ENCODE measurements around the gene LRP1B.

LRP1B gene

DNA sequence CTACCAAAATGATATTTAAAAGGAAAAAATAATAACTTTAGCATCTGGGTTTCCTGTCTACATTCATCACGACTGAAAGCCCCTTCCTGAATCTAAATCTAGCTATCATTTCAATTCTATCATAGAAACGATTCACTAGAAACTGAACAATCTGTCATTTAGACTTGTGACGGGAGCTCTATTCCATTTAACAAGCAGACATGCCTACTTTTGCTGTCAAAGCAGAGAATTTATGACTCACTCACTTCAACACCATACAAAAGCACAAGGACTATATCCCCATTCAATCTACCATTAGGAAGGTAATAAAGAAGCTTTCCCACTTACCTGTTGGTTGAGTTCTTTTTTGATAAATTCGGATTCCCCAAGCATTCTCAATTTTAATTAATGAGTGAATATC is 1072.3 kb downstream of the LRP1B start:
- no peak for DNase-seq (ENCODE audit: insufficient read length)
- TF ChIP-seq POLR2A (IDR thresholded peaks at IDR 0.05; ENCODE audit: low read depth, low read length) = no peak
- FAIRE-seq = no peak

GRCh38 chr2:141055531-141055930 is 1075.3 kb downstream of the LRP1B start:
- TF ChIP-seq POLR2AphosphoS5 (IDR thresholded peaks at IDR 0.05; ENCODE audit: low read depth, low read length) = no peak
- FAIRE-seq = no peak
- no peak for DNase-seq (ENCODE audit: insufficient read length)

DNA sequence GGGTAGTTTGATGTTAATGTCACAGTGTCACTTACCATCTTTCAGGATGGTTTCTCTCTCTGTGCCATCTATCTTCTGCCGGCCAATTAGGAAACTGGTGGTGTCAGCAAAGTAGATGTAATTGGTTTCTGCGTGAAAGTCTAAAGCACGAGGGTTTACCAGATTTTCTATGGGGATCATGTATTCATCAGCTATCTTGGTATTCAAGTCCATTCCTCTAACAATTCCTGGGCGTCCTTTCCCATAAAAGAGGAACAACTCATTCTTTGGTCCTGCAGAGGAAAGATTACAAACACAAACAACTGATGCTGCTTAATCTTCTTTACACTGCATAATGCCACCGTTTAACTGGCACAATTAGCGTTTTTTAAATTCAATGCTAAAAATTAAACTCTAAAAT is 1081.9 kb downstream of the LRP1B start:
- TF ChIP-seq POLR2AphosphoS5 (IDR thresholded peaks at IDR 0.05; ENCODE audit: low read depth, low read length) = no peak
- no peak for TF ChIP-seq POLR2A (IDR thresholded peaks at IDR 0.05; ENCODE audit: low read depth, low read length)
- TF ChIP-seq TAF1 (IDR thresholded peaks at IDR 0.05; ENCODE audit: borderline replicate concordance, low read depth, low read length) = no peak
- no peak for FAIRE-seq
- no peak for DNase-seq (ENCODE audit: insufficient read length)

- FAIRE-seq (no peak), DNase-seq (ENCODE audit: insufficient read length) (no peak)
- TF ChIP-seq TAF1 (IDR thresholded peaks at IDR 0.05; ENCODE audit: borderline replicate concordance, low read depth, low read length) = no peak
- TF ChIP-seq POLR2AphosphoS5 (IDR thresholded peaks at IDR 0.05; ENCODE audit: low read depth, low read length) = no peak
- no peak for TF ChIP-seq POLR2A (IDR thresholded peaks at IDR 0.05; ENCODE audit: low read depth, low read length)
Measured at GRCh38 chr2:141041281-141041680, 1089.5 kb downstream of the LRP1B start.

- FAIRE-seq (no peak), DNase-seq (ENCODE audit: insufficient read length) (no peak)
- no peak for TF ChIP-seq TAF1 (IDR thresholded peaks at IDR 0.05; ENCODE audit: borderline replicate concordance, low read depth, low read length)
- no peak for TF ChIP-seq POLR2A (IDR thresholded peaks at IDR 0.05; ENCODE audit: low read depth, low read length)
- no peak for TF ChIP-seq POLR2AphosphoS5 (IDR thresholded peaks at IDR 0.05; ENCODE audit: low read depth, low read length)
Measured at GRCh38 chr2:141038341-141038740, 1092.5 kb downstream of the LRP1B start.

DNA sequence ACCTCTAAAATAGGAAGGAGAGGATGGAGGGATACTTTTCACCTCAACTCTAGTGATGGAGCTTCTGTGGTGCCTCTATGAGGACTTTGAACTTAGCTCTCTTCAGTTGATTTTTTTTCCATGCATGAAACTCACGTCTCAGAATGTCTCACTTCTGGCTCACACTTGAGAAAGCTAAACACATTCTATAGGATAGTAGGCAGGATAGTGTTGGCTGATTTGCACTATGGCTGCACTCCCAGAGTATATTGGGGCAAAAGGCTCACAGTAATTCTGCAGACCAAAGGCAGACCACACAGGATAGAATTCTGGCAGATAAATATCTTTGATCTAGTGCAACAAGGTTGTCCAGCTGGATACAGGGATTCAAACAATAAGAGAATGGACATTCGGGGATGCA is 1093.5 kb downstream of the LRP1B start:
- DNase-seq (ENCODE audit: insufficient read length) (no peak), FAIRE-seq (no peak)
- TF ChIP-seq POLR2AphosphoS5 (IDR thresholded peaks at IDR 0.05; ENCODE audit: low read depth, low read length) (no peak), POLR2A (IDR thresholded peaks at IDR 0.05; ENCODE audit: low read depth, low read length) (no peak), TAF1 (IDR thresholded peaks at IDR 0.05; ENCODE audit: borderline replicate concordance, low read depth, low read length) (no peak)

- FAIRE-seq (no peak), DNase-seq (ENCODE audit: insufficient read length) (no peak)
- TF ChIP-seq TAF1 (IDR thresholded peaks at IDR 0.05; ENCODE audit: borderline replicate concordance, low read depth, low read length) (no peak), POLR2AphosphoS5 (IDR thresholded peaks at IDR 0.05; ENCODE audit: low read depth, low read length) (no peak), POLR2A (IDR thresholded peaks at IDR 0.05; ENCODE audit: low read depth, low read length) (no peak)
Measured at GRCh38 chr2:141035846-141036420, 1094.9 kb downstream of the LRP1B start.

GRCh38 chr2:141029428-141030078 is 1101.3 kb downstream of the LRP1B start:
- FAIRE-seq (no peak), DNase-seq (ENCODE audit: insufficient read length) (no peak)
- TF ChIP-seq TAF1 (IDR thresholded peaks at IDR 0.05; ENCODE audit: borderline replicate concordance, low read depth, low read length) (no peak), POLR2A (IDR thresholded peaks at IDR 0.05; ENCODE audit: low read depth, low read length) (no peak), POLR2AphosphoS5 (IDR thresholded peaks at IDR 0.05; ENCODE audit: low read depth, low read length) (no peak)

- FAIRE-seq = no peak
- TF ChIP-seq TAF1 (IDR thresholded peaks at IDR 0.05; ENCODE audit: borderline replicate concordance, low read depth, low read length) = no peak
- no peak for TF ChIP-seq POLR2AphosphoS5 (IDR thresholded peaks at IDR 0.05; ENCODE audit: low read depth, low read length)
- no peak for TF ChIP-seq POLR2A (IDR thresholded peaks at IDR 0.05; ENCODE audit: low read depth, low read length)
- no peak for DNase-seq (ENCODE audit: insufficient read length)
Measured at GRCh38 chr2:141027221-141027620, 1103.6 kb downstream of the LRP1B start.

- no peak for TF ChIP-seq TAF1 (IDR thresholded peaks at IDR 0.05; ENCODE audit: borderline replicate concordance, low read depth, low read length)
- no peak for TF ChIP-seq POLR2AphosphoS5 (IDR thresholded peaks at IDR 0.05; ENCODE audit: low read depth, low read length)
- TF ChIP-seq POLR2A (IDR thresholded peaks at IDR 0.05; ENCODE audit: low read depth, low read length) = no peak
- FAIRE-seq (no peak), DNase-seq (ENCODE audit: insufficient read length) (no peak)
Measured at GRCh38 chr2:141021611-141022010, 1109.2 kb downstream of the LRP1B start.

DNA sequence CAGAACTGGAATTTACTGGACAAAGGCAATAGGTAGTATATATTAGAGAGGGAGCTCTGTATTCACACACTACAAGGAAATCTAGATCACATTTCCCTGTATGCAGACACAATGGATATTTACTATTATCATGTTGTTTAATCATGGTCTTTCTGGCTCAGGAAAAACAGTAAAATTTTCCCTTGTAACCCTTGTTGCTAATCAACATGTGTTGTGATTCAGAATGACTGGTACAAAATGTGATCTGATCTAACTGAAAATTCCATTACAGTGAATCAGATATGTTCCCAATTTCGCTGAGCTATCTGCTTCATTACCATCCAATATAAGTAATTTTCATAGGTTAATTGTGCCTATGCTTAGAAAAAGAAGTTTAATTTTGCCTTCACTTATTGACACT is 1109.7 kb downstream of the LRP1B start:
- no peak for DNase-seq (ENCODE audit: insufficient read length)
- no peak for FAIRE-seq
- TF ChIP-seq POLR2AphosphoS5 (IDR thresholded peaks at IDR 0.05; ENCODE audit: low read depth, low read length) = no peak
- no peak for TF ChIP-seq TAF1 (IDR thresholded peaks at IDR 0.05; ENCODE audit: borderline replicate concordance, low read depth, low read length)
- no peak for TF ChIP-seq POLR2A (IDR thresholded peaks at IDR 0.05; ENCODE audit: low read depth, low read length)

- DNase-seq (ENCODE audit: insufficient read length) (no peak), FAIRE-seq (no peak)
- TF ChIP-seq POLR2A (IDR thresholded peaks at IDR 0.05; ENCODE audit: low read depth, low read length) = no peak
- no peak for TF ChIP-seq POLR2AphosphoS5 (IDR thresholded peaks at IDR 0.05; ENCODE audit: low read depth, low read length)
- TF ChIP-seq TAF1 (IDR thresholded peaks at IDR 0.05; ENCODE audit: borderline replicate concordance, low read depth, low read length) = no peak
Measured at GRCh38 chr2:141020346-141020745, 1110.5 kb downstream of the LRP1B start.
